GM18507 (cell line): Measurements from ENCODE around the gene PRKCE.
"Not testable (repeated sequence)": the region's sequence is repeated elsewhere in the genome, so short reads cannot be mapped to it uniquely, and the experiment has no call there.

Source experiments
- DNase-seq: peaks from one replicate; pipeline ENCODE4 v3.0.0; 2011; ENCODE audit warnings: low read depth; ENCODE audit not compliant: insufficient read length; ENCODE audit errors: extremely low spot score
- FAIRE-seq: peaks from 2 replicates; lab custom pipeline; 2011; peaks lifted over from hg19 to GRCh38; lab: Jason Lieb, UNC

Gene PRKCE

GRCh38 chr2:45908316-45909170, 257.1 kb downstream of the PRKCE start:
- no peak for DNase-seq
- no peak for FAIRE-seq

DNA sequence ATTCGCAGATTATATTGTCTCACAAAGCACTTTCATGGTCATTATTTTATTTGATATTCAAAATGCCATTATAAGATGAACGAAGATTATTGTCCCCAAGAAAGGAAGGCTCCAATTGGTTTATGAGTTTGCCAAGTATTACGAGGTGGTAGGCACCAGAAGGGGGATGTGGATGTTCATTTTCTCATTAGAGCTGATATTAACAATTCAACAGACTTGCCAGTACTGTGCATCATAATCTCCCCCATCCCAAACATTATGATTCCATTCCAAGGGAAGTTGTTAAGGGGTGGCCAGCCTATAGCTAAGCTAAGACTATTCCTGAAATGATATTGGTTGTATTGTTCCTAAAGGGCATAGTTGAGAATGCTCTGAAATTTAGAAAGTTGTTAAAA, 257.7 kb downstream of the PRKCE start:
- no peak for DNase-seq
- no peak for FAIRE-seq

DNA sequence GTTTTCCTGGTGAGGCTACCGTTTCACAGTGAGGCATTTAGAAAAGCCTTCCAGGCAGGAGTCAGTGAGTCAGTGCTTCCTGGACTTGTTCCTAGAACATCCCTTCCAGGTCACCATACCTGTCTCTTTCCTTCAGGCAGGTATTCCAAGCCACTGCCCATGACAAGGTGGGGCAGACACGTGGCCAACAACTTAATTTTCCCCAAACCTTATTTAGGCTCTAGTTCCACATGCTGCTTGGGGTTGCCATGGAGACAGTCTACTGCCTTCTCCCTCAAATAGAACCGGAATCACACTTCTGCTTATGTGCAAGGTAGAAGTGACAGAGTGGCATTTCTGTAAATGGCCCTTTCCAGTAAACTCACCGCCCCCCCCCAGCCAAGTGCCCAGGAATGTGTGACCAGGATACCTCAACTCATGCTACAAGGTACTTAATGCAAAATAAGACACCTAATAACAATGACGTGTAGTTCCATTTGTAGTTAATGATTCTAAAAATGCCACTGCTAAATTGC, 258.3 kb downstream of the PRKCE start:
- FAIRE-seq (peak; percentile 83), DNase-seq (no peak)

DNA sequence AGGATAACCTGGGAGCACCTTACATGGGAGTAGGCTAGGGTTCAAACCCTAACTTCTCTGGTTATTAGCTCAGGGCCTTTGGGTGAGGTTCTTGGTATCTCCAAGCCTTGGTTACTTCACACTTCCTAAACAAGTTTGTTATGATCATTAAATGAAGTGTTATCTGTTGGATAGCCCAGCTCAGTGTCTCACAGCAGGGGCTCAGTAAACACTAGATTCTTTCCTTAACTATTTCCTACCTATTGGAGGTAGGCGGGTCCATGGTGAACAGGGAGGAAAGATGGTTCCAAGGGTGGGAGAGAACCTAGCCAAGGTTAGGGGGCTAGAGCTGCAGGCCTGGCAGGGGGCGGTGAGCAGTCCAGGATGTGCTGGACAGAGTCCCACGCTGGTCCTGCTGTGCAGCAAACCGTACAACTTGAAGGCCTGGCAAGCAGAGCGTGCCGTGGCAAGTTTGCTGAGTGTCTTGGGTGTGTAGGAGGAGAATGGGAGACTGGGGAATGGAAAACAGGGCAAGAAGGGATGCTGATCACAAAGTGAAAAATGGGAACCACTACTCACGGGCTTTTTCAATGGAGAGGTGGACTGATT, 259.1 kb downstream of the PRKCE start:
- DNase-seq, result no peak
- no peak for FAIRE-seq

DNA sequence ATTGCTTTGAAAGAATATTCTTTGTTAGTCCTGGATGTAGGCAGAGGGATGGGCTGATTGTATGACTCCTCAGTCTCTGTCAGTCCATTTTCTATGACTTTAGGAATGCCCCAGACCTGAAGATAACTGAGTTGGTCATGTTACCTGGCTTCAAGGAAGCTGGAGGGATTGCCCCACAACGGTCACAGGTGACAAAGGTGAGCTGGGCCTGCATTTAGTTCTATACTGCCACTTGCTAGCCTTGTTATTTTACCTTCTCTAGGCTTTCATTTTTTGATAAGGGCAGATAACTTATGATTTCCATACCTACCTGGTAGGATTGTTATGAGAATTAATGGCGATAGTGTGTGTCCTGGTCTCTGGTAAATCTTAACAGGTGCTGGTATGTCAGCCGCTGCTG, 260.1 kb downstream of the PRKCE start:
- DNase-seq (no peak), FAIRE-seq (no peak)

GRCh38 chr2:45912109-45912508, 260.6 kb downstream of the PRKCE start:
- no peak for FAIRE-seq

GRCh38 chr2:45913539-45913938, 262.1 kb downstream of the PRKCE start:
- FAIRE-seq (no peak), DNase-seq (no peak)

More at GRCh38 chr2:45912109-45912508, 260.6 kb downstream of the PRKCE start:
- no peak for DNase-seq

DNA sequence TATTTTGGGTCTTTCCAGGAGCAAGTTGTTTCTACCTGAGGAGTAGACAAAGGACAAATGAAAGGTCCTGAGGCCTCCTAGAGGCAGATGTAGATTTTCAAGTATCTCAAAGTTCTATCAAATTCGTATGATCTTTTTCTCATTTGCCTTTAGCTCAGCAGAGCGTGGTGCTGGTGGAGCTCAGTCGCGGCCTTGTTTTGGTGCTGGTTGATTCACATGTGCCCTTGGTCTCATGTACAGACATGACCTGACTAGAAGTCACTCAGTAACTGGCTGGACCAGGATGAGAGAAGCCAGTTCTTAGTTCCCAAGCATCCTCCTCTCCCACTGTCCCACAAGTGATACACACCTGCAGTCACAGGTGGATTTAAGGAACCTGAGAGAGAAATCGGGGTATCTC, 264.0 kb downstream of the PRKCE start:
- FAIRE-seq, result no peak
- DNase-seq, result no peak

DNA sequence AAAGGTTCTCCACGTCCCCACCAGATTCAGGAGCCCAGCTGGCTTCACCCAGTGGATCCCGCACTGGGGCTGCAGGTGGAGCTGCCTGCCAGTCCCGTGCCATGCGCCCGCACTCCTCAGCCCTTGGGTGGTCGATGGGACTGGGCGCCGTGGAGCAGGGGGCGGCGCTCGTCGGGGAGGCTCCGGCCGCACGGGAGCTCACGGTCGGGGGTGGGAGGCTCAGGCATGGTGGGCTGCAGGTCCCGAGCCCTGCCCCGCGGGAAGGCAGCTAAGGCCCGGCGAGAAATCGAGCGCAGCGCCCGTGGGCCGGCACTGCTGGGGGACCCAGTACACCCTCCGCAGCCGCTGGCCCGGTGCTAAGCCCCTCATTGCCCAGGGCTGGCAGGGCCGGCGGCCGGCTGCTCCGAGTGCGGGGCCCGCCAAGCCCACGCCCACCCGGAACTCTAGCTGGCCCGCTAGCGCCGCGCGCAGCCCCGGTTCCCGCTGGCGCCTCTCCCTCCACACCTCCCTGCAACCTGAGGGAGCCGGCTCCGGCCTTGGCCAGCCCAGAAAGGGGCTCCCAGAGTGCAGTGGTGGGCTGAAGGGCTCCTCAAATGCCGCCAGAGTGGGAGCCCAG, 266.2 kb downstream of the PRKCE start:
- not testable (repeated sequence) for FAIRE-seq, DNase-seq

GRCh38 chr2:45918463-45919159, 267.1 kb downstream of the PRKCE start:
- FAIRE-seq (no peak), DNase-seq (no peak)

DNA sequence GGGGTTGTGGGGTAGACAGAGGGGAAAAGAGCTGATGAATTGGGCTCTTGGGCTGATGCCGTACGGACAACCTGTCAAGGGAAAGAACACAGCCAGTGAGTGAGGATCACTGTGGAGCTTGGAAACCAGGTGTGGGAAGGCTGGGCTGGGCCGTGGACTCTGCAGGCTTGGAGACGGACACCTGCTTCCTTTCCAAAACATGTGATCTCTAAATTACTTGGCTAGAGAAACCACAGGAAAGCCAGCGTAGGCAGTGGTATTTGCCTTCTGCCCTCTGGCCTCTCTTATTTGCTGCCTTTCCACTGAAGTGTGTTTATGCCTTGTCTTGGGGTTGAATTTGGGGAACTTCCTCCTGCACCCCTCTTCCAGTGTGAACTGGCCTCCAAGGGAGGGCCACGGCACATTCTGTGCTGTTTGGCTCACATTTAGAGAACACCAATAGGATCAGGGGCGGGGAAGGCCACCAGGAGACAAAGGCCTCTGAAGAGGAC, 267.7 kb downstream of the PRKCE start:
- FAIRE-seq, result no peak

GRCh38 chr2:45919711-45920111, 268.2 kb downstream of the PRKCE start:
- FAIRE-seq, result peak; percentile 81
- DNase-seq, result no peak

More for the DNA sequence above, 267.7 kb downstream of the PRKCE start:
- no peak for DNase-seq

- DNase-seq (no peak), FAIRE-seq (no peak)
Observed at GRCh38 chr2:45921921-45922320, 270.4 kb downstream of the PRKCE start.

DNA sequence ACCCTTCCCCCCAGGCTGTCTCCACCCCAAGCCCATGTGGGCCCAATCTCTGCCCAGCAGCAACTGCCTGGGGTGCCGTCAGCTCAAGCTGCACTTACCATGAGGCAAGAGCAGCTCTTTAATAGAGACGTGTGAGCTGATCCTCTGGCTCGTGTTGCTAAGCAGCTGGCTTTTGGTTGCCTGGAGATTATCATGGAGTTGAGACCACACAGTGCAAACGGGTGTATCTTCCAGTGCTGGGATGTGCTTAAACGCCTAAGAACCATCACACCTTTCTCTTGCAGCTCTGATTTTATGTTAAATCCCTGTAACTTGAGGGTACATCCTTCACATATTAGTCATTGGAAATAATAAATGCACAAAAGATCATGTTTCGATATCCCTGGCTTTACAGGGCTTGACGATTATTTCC, 271.1 kb downstream of the PRKCE start:
- no peak for FAIRE-seq
- no peak for DNase-seq

DNA sequence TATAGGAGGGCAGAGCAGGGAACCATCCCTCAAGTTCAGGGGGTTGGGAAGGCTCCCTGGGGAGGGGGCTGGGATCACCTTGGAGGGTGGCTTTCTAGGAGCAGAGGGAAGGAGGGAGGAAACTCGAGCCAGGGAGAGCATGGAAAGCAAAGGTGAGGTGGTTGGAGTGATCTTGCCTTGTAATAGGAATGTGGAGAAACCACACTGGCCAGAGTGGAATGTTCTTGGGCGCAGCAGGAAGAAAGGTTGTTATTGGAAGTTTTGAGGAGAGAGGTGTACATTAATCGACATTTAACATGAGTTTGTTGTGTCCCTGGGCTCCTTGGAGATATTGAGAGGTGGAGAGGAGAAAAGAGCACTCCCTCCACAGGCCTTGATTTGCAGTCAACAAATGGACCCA, 272.2 kb downstream of the PRKCE start:
- DNase-seq (no peak), FAIRE-seq (no peak)

GRCh38 chr2:45925026-45925425, 273.6 kb downstream of the PRKCE start:
- no peak for FAIRE-seq
- no peak for DNase-seq

GRCh38 chr2:45925636-45926366, 274.3 kb downstream of the PRKCE start:
- no peak for DNase-seq

GRCh38 chr2:45928946-45929345, 277.5 kb downstream of the PRKCE start:
- no peak for FAIRE-seq

More at GRCh38 chr2:45925636-45926366, 274.3 kb downstream of the PRKCE start:
- FAIRE-seq, result no peak

More at GRCh38 chr2:45928946-45929345, 277.5 kb downstream of the PRKCE start:
- DNase-seq, result no peak
